ENCODE data around the gene TMEM11. TPM values are rescaled to one million over a fixed set of nuclear protein-coding genes. Genes with fewer than 3 reads are reported as not detected.

The TMEM11 gene
- total RNA-seq, 2 experiments from 2014 or later = 26.8 to 34.0 TPM

- TF ChIP-seq CTCF (conservative IDR thresholded peaks at IDR 0.05; ENCODE audit: low read length) (no peak), EZH2phosphoT487 (IDR thresholded peaks at IDR 0.05; ENCODE audit: borderline replicate concordance, low read depth, low read length) (no peak)
- POLR2A ChIA-PET = no interaction called here
- no peak for DNase-seq (ENCODE audit: low spot score)
- Histone ChIP-seq H3K79me2 (ENCODE audit: insufficient read depth, low read depth, low read length) (no peaks in the 10 kb centered on the region), H3K9me3 (ENCODE audit: low read length) (0 out of 2 replicates have a peak, but pooled peaks cover 4% of the 10 kb centered on the region), H3K4me2 (ENCODE audit: low read length) (no peak overlapping the region), H3K4me1 (ENCODE audit: insufficient read depth, low read length, poor library complexity, severe bottlenecking) (no peaks in the 10 kb centered on the region), H3K9me2 (ENCODE audit: insufficient read depth, low read length) (no peaks in the 10 kb centered on the region), H3K27ac (ENCODE audit: low read depth, low read length, poor library complexity, severe bottlenecking) (no peak overlapping the region), H3K36me3 (ENCODE audit: insufficient read depth, low read length) (peaks cover 31% of the 10 kb centered on the region), H4K20me1 (ENCODE audit: insufficient read depth, low read length) (no peaks in the 10 kb centered on the region), H3K4me3 (ENCODE audit: low read depth, low read length, poor library complexity, severe bottlenecking) (no peak overlapping the region), H2AFZ (ENCODE audit: low read length) (no peak overlapping the region)
- CTCF ChIA-PET (ENCODE audit: unreplicated experiment) = no interaction called here
- intact Hi-C loops (cut with micrococcal nuclease; ENCODE audit: unreplicated experiment) = no loop called here
- no TSS peak for BruUV-seq (replicated peaks)
These were observed 9.1 kb upstream of the TMEM11 start for GRCh38 chr17:21223086-21223485.

- Histone ChIP-seq H2AFZ (ENCODE audit: low read length) (no peak overlapping the region), H3K36me3 (ENCODE audit: insufficient read depth, low read length) (peaks cover 42% of the 10 kb centered on the region), H3K9me2 (ENCODE audit: insufficient read depth, low read length) (no peaks in the 10 kb centered on the region), H3K4me3 (ENCODE audit: low read depth, low read length, poor library complexity, severe bottlenecking) (no peak overlapping the region), H3K4me2 (ENCODE audit: low read length) (no peak overlapping the region), H3K79me2 (ENCODE audit: insufficient read depth, low read depth, low read length) (peaks cover 10% of the 10 kb centered on the region; the same call in 1 of the 2 replicates), H3K4me1 (ENCODE audit: insufficient read depth, low read length, poor library complexity, severe bottlenecking) (peaks cover 7% of the 10 kb centered on the region), H3K9me3 (ENCODE audit: low read length) (0 out of 2 replicates have a peak, but pooled peaks cover 4% of the 10 kb centered on the region), H4K20me1 (ENCODE audit: insufficient read depth, low read length) (no peaks in the 10 kb centered on the region), H3K27ac (ENCODE audit: low read depth, low read length, poor library complexity, severe bottlenecking) (no peak overlapping the region)
- ChIA-PET POLR2A (no interaction called here), CTCF (ENCODE audit: unreplicated experiment) (interaction anchor here (0.6 kb wide), 1 partner anchor 9 kb away, joined by 4 read pairs; no protein-coding TSS in a partner anchor)
- intact Hi-C loops (cut with micrococcal nuclease; ENCODE audit: unreplicated experiment) = no loop called here
- TF ChIP-seq CTCF (conservative IDR thresholded peaks at IDR 0.05; ENCODE audit: low read length) = no peak
- TF ChIP-seq EZH2phosphoT487 (IDR thresholded peaks at IDR 0.05; ENCODE audit: borderline replicate concordance, low read depth, low read length) = no peak
- DNase-seq (ENCODE audit: low spot score) = no peak
- BruUV-seq (replicated peaks) = no TSS peak
These were observed 4.9 kb upstream of the TMEM11 start for GRCh38 chr17:21218831-21219380.

GRCh38 chr17:21218101-21218500, 4.1 kb upstream of the TMEM11 start:
- H3K4me1 ChIP-seq (ENCODE audit: insufficient read depth, low read length, poor library complexity, severe bottlenecking) = peaks cover 7% of the 10 kb centered on the region
- 0 out of 2 replicates have a peak, but pooled peaks cover 4% of the 10 kb centered on the region for H3K9me3 ChIP-seq (ENCODE audit: low read length)
- no peak for DNase-seq (ENCODE audit: low spot score)
- no peaks in the 10 kb centered on the region for H3K9me2 ChIP-seq (ENCODE audit: insufficient read depth, low read length)
- no TSS peak for BruUV-seq (replicated peaks)
- intact Hi-C loops (cut with micrococcal nuclease; ENCODE audit: unreplicated experiment) = no loop called here
- peaks cover 2% of the 10 kb centered on the region; the same call in 1 of the 2 replicates for H4K20me1 ChIP-seq (ENCODE audit: insufficient read depth, low read length)
- H3K4me2 ChIP-seq (ENCODE audit: low read length) = no peak overlapping the region
- no peak overlapping the region for H3K27ac ChIP-seq (ENCODE audit: low read depth, low read length, poor library complexity, severe bottlenecking)
- H3K36me3 ChIP-seq (ENCODE audit: insufficient read depth, low read length) = peaks cover 42% of the 10 kb centered on the region
- peak; percentile 37; the same call in 1 of the 2 replicates for TF ChIP-seq CTCF (conservative IDR thresholded peaks at IDR 0.05; ENCODE audit: low read length)
- TF ChIP-seq EZH2phosphoT487 (IDR thresholded peaks at IDR 0.05; ENCODE audit: borderline replicate concordance, low read depth, low read length) = no peak
- CTCF ChIA-PET (ENCODE audit: unreplicated experiment) = no interaction called here
- POLR2A ChIA-PET = no interaction called here
- peaks cover 18% of the 10 kb centered on the region for H3K79me2 ChIP-seq (ENCODE audit: insufficient read depth, low read depth, low read length)
- H2AFZ ChIP-seq (ENCODE audit: low read length) = no peak overlapping the region
- no peak overlapping the region for H3K4me3 ChIP-seq (ENCODE audit: low read depth, low read length, poor library complexity, severe bottlenecking)
